Pancreas (tissue), 10 donors: ENCODE results near the gene ANKIB1. TPM values are rescaled to one million over a fixed set of nuclear protein-coding genes. Genes with fewer than 3 reads are reported as not detected.

Experiments
- ATAC-seq, 4 donors: fragments of 200-7000 bp; cut with Tn5 transposase; one replicate each; pipeline versions ENCODE4 v1.8.0 to v1.9.1; 2020; ENCODE audit warnings: mild to moderate bottlenecking in 4 of 4, moderate library complexity in 4 of 4
- DNase-seq, 6 donors: peaks; one replicate each; pipeline ENCODE4 v3.0.0-alpha.2; 2020
- FAIRE-seq: peaks from 2 replicates; lab custom pipeline; 2012; peaks lifted over from hg19 to GRCh38; lab: Jason Lieb, UNC
- H3K27ac ChIP-seq, 4 donors: fragments of 200-600 bp; sonication (generic); 1 replicate in 3 of 4; 2 replicates in 1 of 4; pipeline versions ENCODE4 v1.5.0 to v1.8.0; 2020
- H3K27me3 ChIP-seq, 4 donors: fragments of 200-600 bp; one replicate each; pipeline ENCODE4 v1.8.0; 2021
- H3K36me3 ChIP-seq, 3 donors: fragments of 200-600 bp; sonication (generic) in 1 of 3; one replicate each; pipeline versions ENCODE4 v1.5.0 to v1.8.0; 2020 to 2021
- H3K4me1 ChIP-seq, 3 donors: fragments of 200-600 bp; one replicate each; pipeline ENCODE4 v1.8.0; 2021
- H3K4me3 ChIP-seq, 4 donors: fragments of 200-600 bp; sonication (generic) in 2 of 4; one replicate each; pipeline versions ENCODE4 v1.5.0 to v1.8.0; 2020 to 2021
- H3K9me3 ChIP-seq, 4 donors: fragments of 200-600 bp; one replicate each; pipeline ENCODE4 v1.8.0; 2021
- WGBS, 2 donors: extraction: QIAGEN DNeasy Blood & Tissue Kit; methylation state at CpG; one replicate each; pipeline ENCODE4 v1.1.7; 2013; 5-methylcytosine and 5-hydroxymethylcytosine counted together
- intact Hi-C, 3 donors: fragments of 100-400 bp; cut with DNase I; formaldehyde crosslinking; loops; one replicate each; pipeline versions ENCODE4 v1.11.1 to v1.14.2; 2022
- polyA plus RNA-seq, 2 donors: library from polyadenylated mRNA; stranded (reverse); fragments of 200-250 nt; gene quantifications; one replicate each; pipeline ENCODE4 v1.2.3, GENCODE V29; 2013
- total RNA-seq, 6 donors: library from RNA; stranded (reverse); fragmentation: NEBNext Ultra II Directional in 4 of 6; extraction: Animal tissue kit (Norgen Biotek cat#: 25700) in 4 of 6; gene quantifications; one replicate each; pipeline versions ENCODE4 v1.2.1 to v1.2.4, GENCODE V29; 2021 to 2023
- TF ChIP-seq, protein P1 (sequence below), 4 donors: fragments of 200-600 bp; sonication (generic) in 3 of 4; IDR thresholded peaks; one replicate each; pipeline versions ENCODE4 v1.5.0 to v1.8.0; 2021; ENCODE audit warnings: antibody characterized with exemption in 4 of 4
- donor health status: healthy with polysubstance abuse.
- donor health status: DM: no; HTN: no; CAD: no; lungs with moderate emphysema.
- donor health status: DM: no; HTN: no; CAD: no.
- donor health status: control.
- donor health status: control.
- donor health status: Bipolar disorder and iron deficiency.
- donor health status: DM: yes; HTN: yes; CAD: no.
- donor health status: DM: no; HTN: no; CAD: no.
- donor health status: DM: no; HTN: no; CAD: no.
- donor health status: DM: yes; HTN: yes; CAD: no.

Gene ANKIB1
- total and polyA plus RNA-seq, 8 donors: 7.7 to 36.5 (median 20.8) TPM

DNA sequence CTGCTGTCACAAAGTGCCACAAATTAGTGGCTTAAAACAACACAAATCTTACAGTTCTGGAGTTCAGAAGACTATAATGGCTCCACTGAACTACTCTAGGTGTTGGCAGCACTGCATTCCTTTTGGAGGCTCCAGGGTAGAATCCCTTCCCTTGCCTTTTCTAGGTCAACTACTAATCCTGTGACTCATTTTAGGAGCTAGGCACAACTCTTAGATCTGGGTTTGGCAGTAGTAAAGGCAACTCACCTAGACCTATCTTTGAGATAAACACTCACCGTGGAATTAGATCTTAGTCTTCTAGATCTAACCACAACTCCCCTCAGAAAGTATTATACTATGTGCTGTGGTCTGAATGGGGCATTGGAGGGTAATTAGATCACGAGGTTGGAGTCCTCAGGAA lies 60.4 kb downstream of the ANKIB1 start:
- Histone ChIP-seq H3K4me1 (no peaks in the 10 kb centered on the region), H3K4me3 (no peak overlapping the region), H3K9me3 (no peaks in the 10 kb centered on the region), H3K36me3 (no peaks in the 10 kb centered on the region), H3K27ac (no peak overlapping the region), H3K27me3 (no peaks in the 10 kb centered on the region)
- 84 to 87% methylated on average over 2 of the region's 2 CpGs for WGBS, 2 donors
- TF ChIP-seq, protein P1, sequence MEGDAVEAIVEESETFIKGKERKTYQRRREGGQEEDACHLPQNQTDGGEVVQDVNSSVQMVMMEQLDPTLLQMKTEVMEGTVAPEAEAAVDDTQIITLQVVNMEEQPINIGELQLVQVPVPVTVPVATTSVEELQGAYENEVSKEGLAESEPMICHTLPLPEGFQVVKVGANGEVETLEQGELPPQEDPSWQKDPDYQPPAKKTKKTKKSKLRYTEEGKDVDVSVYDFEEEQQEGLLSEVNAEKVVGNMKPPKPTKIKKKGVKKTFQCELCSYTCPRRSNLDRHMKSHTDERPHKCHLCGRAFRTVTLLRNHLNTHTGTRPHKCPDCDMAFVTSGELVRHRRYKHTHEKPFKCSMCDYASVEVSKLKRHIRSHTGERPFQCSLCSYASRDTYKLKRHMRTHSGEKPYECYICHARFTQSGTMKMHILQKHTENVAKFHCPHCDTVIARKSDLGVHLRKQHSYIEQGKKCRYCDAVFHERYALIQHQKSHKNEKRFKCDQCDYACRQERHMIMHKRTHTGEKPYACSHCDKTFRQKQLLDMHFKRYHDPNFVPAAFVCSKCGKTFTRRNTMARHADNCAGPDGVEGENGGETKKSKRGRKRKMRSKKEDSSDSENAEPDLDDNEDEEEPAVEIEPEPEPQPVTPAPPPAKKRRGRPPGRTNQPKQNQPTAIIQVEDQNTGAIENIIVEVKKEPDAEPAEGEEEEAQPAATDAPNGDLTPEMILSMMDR (IDR thresholded peaks at IDR 0.05): no peak
- FAIRE-seq (no peak), ATAC-seq (no peak), DNase-seq (no peak)
- intact Hi-C loops: no loop called here

DNA sequence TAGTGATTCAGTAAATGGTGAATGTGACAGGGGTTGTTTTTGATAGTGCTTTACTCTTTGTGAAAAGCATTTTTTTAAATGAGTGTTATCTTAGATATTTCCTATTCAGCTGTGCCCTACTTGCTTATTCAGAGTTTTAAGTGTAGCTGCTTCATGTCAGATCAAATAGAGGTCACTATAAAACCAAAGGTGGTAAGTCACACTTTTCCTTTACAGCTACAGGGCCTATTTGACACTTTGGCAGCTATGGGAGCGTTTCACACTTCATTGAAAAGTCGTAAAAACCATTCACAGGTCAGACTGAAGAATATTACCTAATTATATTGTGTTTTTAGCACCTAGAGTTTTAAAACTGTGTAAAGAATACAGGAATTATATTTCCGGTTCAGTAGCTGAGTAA lies 67.3 kb downstream of the ANKIB1 start:
- Histone ChIP-seq H3K27me3 (no peaks in the 10 kb centered on the region), H3K36me3 (no peaks in the 10 kb centered on the region), H3K4me3 (no peak overlapping the region), H3K27ac (no peak overlapping the region), H3K4me1 (no peaks in the 10 kb centered on the region), H3K9me3 (no peaks in the 10 kb centered on the region)
- 93 to 97% methylated on average over 3 of the region's 3 CpGs for WGBS, 2 donors
- TF ChIP-seq, protein P1 (IDR thresholded peaks at IDR 0.05): no peak
- intact Hi-C loops: no loop called here
- FAIRE-seq: no peak
- no peak for DNase-seq
- ATAC-seq: no peak

GRCh38 chr7:92319243-92319642 lies 73.5 kb downstream of the ANKIB1 start:
- FAIRE-seq (no peak), ATAC-seq (no peak), DNase-seq (no peak)
- 89 to 98% methylated on average over 3 of the region's 3 CpGs for WGBS, 2 donors
- TF ChIP-seq, protein P1 (IDR thresholded peaks at IDR 0.05): no peak
- no peak overlapping the region for H3K27ac ChIP-seq
- H3K9me3 ChIP-seq: no peaks in the 10 kb centered on the region
- no peaks in the 10 kb centered on the region for H3K4me1 ChIP-seq
- H3K4me3 ChIP-seq: no peak overlapping the region
- intact Hi-C loops: no loop called here
- H3K36me3 ChIP-seq: no peaks in the 10 kb centered on the region
- no peaks in the 10 kb centered on the region for H3K27me3 ChIP-seq

GRCh38 chr7:92325173-92325572 lies 79.4 kb downstream of the ANKIB1 start:
- TF ChIP-seq, protein P1 (IDR thresholded peaks at IDR 0.05): no peak
- no peak for FAIRE-seq
- WGBS, 2 donors: 25 to 30% methylated on average over 1 of the region's 1 CpG

GRCh38 chr7:92325858-92326257 lies 80.1 kb downstream of the ANKIB1 start:
- H3K9me3 ChIP-seq: no peaks in the 10 kb centered on the region
- H3K36me3 ChIP-seq: no peaks in the 10 kb centered on the region
- H3K27me3 ChIP-seq: no peaks in the 10 kb centered on the region
- no peak overlapping the region for H3K4me3 ChIP-seq
- no peak overlapping the region for H3K27ac ChIP-seq
- TF ChIP-seq, protein P1 (IDR thresholded peaks at IDR 0.05): no peak
- WGBS, 2 donors: 87 to 92% methylated on average over 2 of the region's 2 CpGs
- no peak for DNase-seq
- intact Hi-C loops: no loop called here
- no peak for ATAC-seq
- H3K4me1 ChIP-seq: no peaks in the 10 kb centered on the region
- FAIRE-seq: no peak

More at GRCh38 chr7:92325173-92325572, 79.4 kb downstream of the ANKIB1 start:
- Histone ChIP-seq H3K4me1 (no peaks in the 10 kb centered on the region), H3K9me3 (no peaks in the 10 kb centered on the region), H3K27me3 (no peaks in the 10 kb centered on the region), H3K4me3 (no peak overlapping the region), H3K27ac (no peak overlapping the region), H3K36me3 (no peaks in the 10 kb centered on the region)
- intact Hi-C loops: no loop called here
- ATAC-seq (no peak), DNase-seq (no peak)
